Loucy (cell line): ENCODE data around the gene EIF3L.

Experiments used
- H2AFZ ChIP-seq: fragments of 200-600 bp; sonication (generic); 2 replicates; pipeline ENCODE4 v1.6.0; 2016; ENCODE audit warnings: antibody characterized with exemption, mild to moderate bottlenecking, low read length, moderate library complexity
- H3F3A ChIP-seq: fragments of 200-600 bp; 2 replicates; pipeline ENCODE4 v1.6.0; 2016; ENCODE audit warnings: antibody characterized with exemption, low read depth, mild to moderate bottlenecking
- H3K27me3 ChIP-seq: fragments of 200-600 bp; sonication (generic); 2 replicates; pipeline ENCODE4 v1.6.1; 2014; ENCODE audit warnings: low read length, mild to moderate bottlenecking; ENCODE audit not compliant: insufficient read depth, poor library complexity, severe bottlenecking
- H3K36me3 ChIP-seq: fragments of 200-600 bp; sonication (generic); 2 replicates; pipeline ENCODE4 v1.6.1; 2016; ENCODE audit warnings: low read length; ENCODE audit not compliant: insufficient read depth
- H3K4me1 ChIP-seq: fragments of 200-600 bp; sonication (generic); 2 replicates; pipeline ENCODE4 v1.5.1; 2014; ENCODE audit warnings: low read length, mild to moderate bottlenecking; ENCODE audit not compliant: insufficient read depth, poor library complexity, severe bottlenecking
- H3K4me2 ChIP-seq: fragments of 200-600 bp; sonication (generic); 2 replicates; pipeline ENCODE4 v1.6.0; 2014; ENCODE audit warnings: antibody characterized with exemption, low read length, low read depth, mild to moderate bottlenecking; ENCODE audit not compliant: poor library complexity, severe bottlenecking
- H3K4me3 ChIP-seq: fragments of 200-600 bp; sonication (generic); 2 replicates; pipeline ENCODE4 v1.5.1; 2014; ENCODE audit warnings: low read length, mild to moderate bottlenecking, mixed read lengths; ENCODE audit not compliant: poor library complexity, severe bottlenecking
- H3K79me2 ChIP-seq: fragments of 200-600 bp; sonication (generic); 2 replicates; pipeline ENCODE4 v1.6.1; 2014; ENCODE audit warnings: low read length; ENCODE audit not compliant: insufficient read depth
- H3K9ac ChIP-seq: fragments of 200-600 bp; sonication (generic); 2 replicates; pipeline ENCODE4 v1.6.0; 2014; ENCODE audit warnings: mild to moderate bottlenecking, low read depth, low read length, moderate library complexity; ENCODE audit not compliant: poor library complexity, severe bottlenecking
- H3K9me2 ChIP-seq: fragments of 200-600 bp; sonication (generic); replicated peaks from 2 replicates; pipeline ENCODE4 v1.6.1; 2016; ENCODE audit warnings: low read depth, low read length, mixed read lengths
- H3K9me3 ChIP-seq: fragments of 200-600 bp; sonication (generic); 2 replicates; pipeline ENCODE4 v1.6.1; 2014; ENCODE audit warnings: mild to moderate bottlenecking, antibody characterized with exemption, low read length, low read depth; ENCODE audit not compliant: insufficient read depth
- H4K20me1 ChIP-seq: fragments of 200-600 bp; sonication (generic); 2 replicates; pipeline ENCODE4 v1.6.0; 2014; ENCODE audit warnings: antibody characterized with exemption, low read length, mild to moderate bottlenecking; ENCODE audit not compliant: insufficient read depth, poor library complexity, severe bottlenecking
- CTCF ChIP-seq: fragments of 200-600 bp; sonication (generic); conservative IDR thresholded peaks from 2 replicates; pipeline ENCODE4 v1.5.1; 2014; ENCODE audit warnings: mild to moderate bottlenecking, antibody characterized with exemption, low read length
- EZH2phosphoT487 ChIP-seq: fragments of 200-600 bp; IDR thresholded peaks from 2 replicates; pipeline ENCODE4 v1.6.1; 2018; ENCODE audit warnings: antibody characterized with exemption, mild to moderate bottlenecking, moderate library complexity, borderline replicate concordance

The EIF3L gene

GRCh38 chr22:37920126-37920525 is 70.9 kb downstream of the EIF3L start:
- H3K4me3 ChIP-seq: no peak overlapping the region
- no peaks in the 10 kb centered on the region for H3K4me1 ChIP-seq
- peaks cover 13% of the 10 kb centered on the region; the same call in 1 of the 2 replicates for H3K36me3 ChIP-seq
- H3F3A ChIP-seq: no peaks in the 10 kb centered on the region
- H4K20me1 ChIP-seq: no peaks in the 10 kb centered on the region
- no peaks in the 10 kb centered on the region for H3K9me3 ChIP-seq
- TF ChIP-seq EZH2phosphoT487: no peak
- no peak for TF ChIP-seq CTCF
- H3K9me2 ChIP-seq: no peaks in the 10 kb centered on the region
- H3K79me2 ChIP-seq: no peaks in the 10 kb centered on the region
- H3K4me2 ChIP-seq: no peak overlapping the region
- H2AFZ ChIP-seq: no peak overlapping the region
- no peak overlapping the region for H3K9ac ChIP-seq
- no peaks in the 10 kb centered on the region for H3K27me3 ChIP-seq

- H3F3A ChIP-seq: no peaks in the 10 kb centered on the region
- no peak overlapping the region for H2AFZ ChIP-seq
- no peaks in the 10 kb centered on the region for H3K79me2 ChIP-seq
- no peaks in the 10 kb centered on the region for H3K9me3 ChIP-seq
- no peak overlapping the region for H3K9ac ChIP-seq
- no peak overlapping the region for H3K4me3 ChIP-seq
- no peaks in the 10 kb centered on the region for H4K20me1 ChIP-seq
- no peaks in the 10 kb centered on the region for H3K4me1 ChIP-seq
- H3K36me3 ChIP-seq: peaks cover 25% of the 10 kb centered on the region; the same call in 1 of the 2 replicates
- H3K4me2 ChIP-seq: no peak overlapping the region
- no peaks in the 10 kb centered on the region for H3K9me2 ChIP-seq
- no peak; the same call in 1 of the 2 replicates for TF ChIP-seq CTCF
- TF ChIP-seq EZH2phosphoT487: no peak
- no peaks in the 10 kb centered on the region for H3K27me3 ChIP-seq
Observed at GRCh38 chr22:37922191-37922590, 73.0 kb downstream of the EIF3L start.

GRCh38 chr22:37923927-37924326 is 74.7 kb downstream of the EIF3L start:
- no peak overlapping the region for H3K9ac ChIP-seq
- H3K27me3 ChIP-seq: no peaks in the 10 kb centered on the region
- H2AFZ ChIP-seq: no peak overlapping the region
- H3K4me2 ChIP-seq: no peak overlapping the region
- H3K9me2 ChIP-seq: no peaks in the 10 kb centered on the region
- peaks cover 28% of the 10 kb centered on the region; the same call in 1 of the 2 replicates for H3K36me3 ChIP-seq
- no peaks in the 10 kb centered on the region for H3K79me2 ChIP-seq
- no peak for TF ChIP-seq EZH2phosphoT487
- TF ChIP-seq CTCF: no peak
- H4K20me1 ChIP-seq: no peaks in the 10 kb centered on the region
- H3K9me3 ChIP-seq: no peaks in the 10 kb centered on the region
- H3K4me3 ChIP-seq: no peak overlapping the region
- H3K4me1 ChIP-seq: no peaks in the 10 kb centered on the region
- no peaks in the 10 kb centered on the region for H3F3A ChIP-seq
